Osteoblast (primary cell): ENCODE measurements around the gene PDCL2. TPM values are rescaled to one million over a fixed set of nuclear protein-coding genes. Genes with fewer than 3 reads are reported as not detected.

Experiments used
- DNase-seq: peaks from one replicate; pipeline ENCODE4 v3.0.0; 2011; ENCODE audit warnings: low spot score, mixed read lengths; ENCODE audit not compliant: insufficient read length; ENCODE audit errors: missing footprints
- H2AFZ ChIP-seq: 2 replicates; pipeline ENCODE4 v1.6.0; 2011; ENCODE audit warnings: mild to moderate bottlenecking, low read length
- H3K27ac ChIP-seq: 2 replicates; pipeline ENCODE4 v1.5.1; 2011; ENCODE audit warnings: mild to moderate bottlenecking, low read depth, low read length, moderate library complexity
- H3K27me3 ChIP-seq: 2 replicates; pipeline ENCODE4 v1.6.0; 2012; ENCODE audit warnings: mild to moderate bottlenecking, control low read depth, inconsistent platforms, low read length, moderate library complexity; ENCODE audit not compliant: insufficient read depth
- H3K36me3 ChIP-seq: 2 replicates; pipeline ENCODE4 v1.5.1; 2011; ENCODE audit warnings: mild to moderate bottlenecking, low read length, control low read depth, moderate library complexity; ENCODE audit not compliant: insufficient read depth
- H3K4me1 ChIP-seq: 2 replicates; pipeline ENCODE4 v1.5.1; 2011; ENCODE audit warnings: mild to moderate bottlenecking, low read length, control low read depth, moderate library complexity; ENCODE audit not compliant: insufficient read depth
- H3K4me2 ChIP-seq: 2 replicates; pipeline ENCODE4 v1.6.0; 2011; ENCODE audit warnings: mild to moderate bottlenecking, low read length; ENCODE audit not compliant: insufficient read depth
- H3K4me3 ChIP-seq: fragments of 200-600 bp; sonication (generic); 3 replicates; pipeline ENCODE4 v1.5.1; 2012; ENCODE audit warnings: mild to moderate bottlenecking, low read length, inconsistent platforms; ENCODE audit not compliant: insufficient read depth
- H3K79me2 ChIP-seq: 2 replicates; pipeline ENCODE4 v1.6.0; 2012; ENCODE audit warnings: mild to moderate bottlenecking, low read length, control low read depth, inconsistent platforms; ENCODE audit not compliant: insufficient read depth
- H3K9me3 ChIP-seq: 2 replicates; pipeline ENCODE4 v1.5.1; 2011; ENCODE audit warnings: low read depth, low read length, control low read depth
- H4K20me1 ChIP-seq: 2 replicates; pipeline ENCODE4 v1.6.0; 2012; ENCODE audit warnings: mild to moderate bottlenecking, low read length, control low read depth; ENCODE audit not compliant: insufficient read depth
- total RNA-seq: library from RNA; depleted of rRNA; stranded (reverse); fragments of >200 nt; gene quantifications from 2 replicates; pipeline ENCODE4 v1.2.3, GENCODE V29; 2012
- TF ChIP-seq, protein P1 (sequence below): IDR thresholded peaks from 2 replicates; pipeline ENCODE4 v1.5.1; 2011; ENCODE audit warnings: mild to moderate bottlenecking, low read depth, low read length, moderate library complexity; ENCODE audit errors: extremely low read depth

The PDCL2 gene
- total RNA-seq, 1 donor = not detected

DNA sequence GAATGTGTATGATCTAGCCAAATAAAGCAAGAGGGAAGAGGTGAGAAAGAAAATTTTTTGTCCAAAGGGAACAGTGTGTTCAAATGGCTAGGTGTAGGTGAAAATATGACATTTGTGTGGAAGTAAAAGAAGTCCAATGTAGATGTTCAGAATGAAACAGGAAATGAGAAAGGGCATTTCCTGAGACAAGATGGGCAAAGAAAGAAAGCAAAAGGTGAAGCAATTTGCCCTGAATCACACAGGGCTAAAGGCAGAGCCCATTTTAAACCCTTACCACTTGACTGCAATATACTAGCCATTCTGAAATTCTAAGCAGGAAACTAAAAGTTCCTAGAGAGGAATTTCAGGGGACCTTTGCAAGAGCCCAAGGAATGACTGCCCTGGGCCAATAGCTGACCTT, 81.4 kb downstream of the PDCL2 start:
- H3K27me3 ChIP-seq = no peaks in the 10 kb centered on the region
- no peaks in the 10 kb centered on the region for H3K36me3 ChIP-seq
- H3K9me3 ChIP-seq = no peaks in the 10 kb centered on the region
- H3K4me1 ChIP-seq = peaks cover 11% of the 10 kb centered on the region
- H3K4me2 ChIP-seq = no peak overlapping the region
- no peak for DNase-seq
- no peak overlapping the region for H2AFZ ChIP-seq
- H3K27ac ChIP-seq = no peak overlapping the region
- TF ChIP-seq, protein P1, sequence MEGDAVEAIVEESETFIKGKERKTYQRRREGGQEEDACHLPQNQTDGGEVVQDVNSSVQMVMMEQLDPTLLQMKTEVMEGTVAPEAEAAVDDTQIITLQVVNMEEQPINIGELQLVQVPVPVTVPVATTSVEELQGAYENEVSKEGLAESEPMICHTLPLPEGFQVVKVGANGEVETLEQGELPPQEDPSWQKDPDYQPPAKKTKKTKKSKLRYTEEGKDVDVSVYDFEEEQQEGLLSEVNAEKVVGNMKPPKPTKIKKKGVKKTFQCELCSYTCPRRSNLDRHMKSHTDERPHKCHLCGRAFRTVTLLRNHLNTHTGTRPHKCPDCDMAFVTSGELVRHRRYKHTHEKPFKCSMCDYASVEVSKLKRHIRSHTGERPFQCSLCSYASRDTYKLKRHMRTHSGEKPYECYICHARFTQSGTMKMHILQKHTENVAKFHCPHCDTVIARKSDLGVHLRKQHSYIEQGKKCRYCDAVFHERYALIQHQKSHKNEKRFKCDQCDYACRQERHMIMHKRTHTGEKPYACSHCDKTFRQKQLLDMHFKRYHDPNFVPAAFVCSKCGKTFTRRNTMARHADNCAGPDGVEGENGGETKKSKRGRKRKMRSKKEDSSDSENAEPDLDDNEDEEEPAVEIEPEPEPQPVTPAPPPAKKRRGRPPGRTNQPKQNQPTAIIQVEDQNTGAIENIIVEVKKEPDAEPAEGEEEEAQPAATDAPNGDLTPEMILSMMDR = no peak
- no peak overlapping the region for H3K4me3 ChIP-seq
- H3K79me2 ChIP-seq = peaks cover 39% of the 10 kb centered on the region
- H4K20me1 ChIP-seq = no peaks in the 10 kb centered on the region

DNA sequence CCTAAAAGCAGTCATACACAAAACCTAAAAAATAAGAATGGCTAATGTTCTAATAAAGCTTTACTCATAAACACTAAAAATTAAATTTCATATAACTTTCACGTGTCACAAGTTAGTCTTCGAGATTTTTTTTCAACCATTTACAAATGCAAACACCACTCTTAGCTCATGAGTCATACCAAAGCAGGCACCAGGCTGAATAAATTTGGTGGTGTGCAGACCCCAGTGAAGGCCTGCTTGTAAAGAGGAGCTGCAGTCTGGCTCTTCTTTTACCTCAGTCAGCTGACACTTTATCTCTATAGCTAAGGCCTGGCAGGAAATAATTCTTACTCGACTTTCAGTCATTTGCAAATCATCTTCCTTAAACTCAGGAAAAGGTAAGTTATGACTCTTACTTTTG, 82.8 kb downstream of the PDCL2 start:
- peaks cover 45% of the 10 kb centered on the region for H3K79me2 ChIP-seq
- no peak overlapping the region for H3K4me2 ChIP-seq

DNA sequence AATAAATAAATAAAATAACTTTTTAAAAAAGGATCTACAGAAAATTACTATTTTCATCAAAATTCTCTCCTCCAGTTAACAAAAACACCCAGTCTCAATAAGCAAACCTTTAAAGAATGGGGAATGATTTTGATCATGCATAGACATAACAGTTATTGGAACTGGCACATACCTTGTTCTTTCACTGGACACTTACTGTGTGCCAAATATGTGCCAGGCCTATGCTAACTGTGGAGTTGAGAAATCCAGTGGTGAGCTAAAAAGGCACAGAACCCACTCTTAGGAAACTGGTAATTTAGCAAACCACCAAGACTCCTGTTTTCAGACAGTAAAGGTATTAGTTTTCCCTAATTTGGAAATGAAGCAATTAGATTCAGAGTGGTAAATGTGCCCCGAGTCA, 84.4 kb downstream of the PDCL2 start:
- Histone ChIP-seq H3K27ac (no peak overlapping the region), H3K4me1 (peaks cover 13% of the 10 kb centered on the region), H3K9me3 (no peaks in the 10 kb centered on the region), H3K79me2 (peaks cover 36% of the 10 kb centered on the region), H3K36me3 (no peaks in the 10 kb centered on the region), H3K4me2 (no peak overlapping the region), H3K27me3 (no peaks in the 10 kb centered on the region), H2AFZ (no peak overlapping the region), H3K4me3 (no peak overlapping the region), H4K20me1 (no peaks in the 10 kb centered on the region)
- DNase-seq = no peak
- TF ChIP-seq, protein P1 = no peak

More for the DNA sequence above, 82.8 kb downstream of the PDCL2 start:
- H3K36me3 ChIP-seq = no peaks in the 10 kb centered on the region
- no peaks in the 10 kb centered on the region for H3K27me3 ChIP-seq
- peaks cover 11% of the 10 kb centered on the region for H3K4me1 ChIP-seq
- no peak overlapping the region for H2AFZ ChIP-seq
- no peaks in the 10 kb centered on the region for H3K9me3 ChIP-seq
- no peaks in the 10 kb centered on the region for H4K20me1 ChIP-seq
- TF ChIP-seq, protein P1 = no peak
- no peak overlapping the region for H3K27ac ChIP-seq
- no peak for DNase-seq
- no peak overlapping the region for H3K4me3 ChIP-seq

Other genes starting within 250 kb of the PDCL2 start
- gene SRD5A3, start 246.0 kb downstream of the PDCL2 start, total RNA-seq = 10.6 and 13.0 TPM in 2 replicates
- 151 and 163 TPM in 2 replicates for gene TMEM165, start 196.3 kb downstream of the PDCL2 start, total RNA-seq
- 34.4 and 44.8 TPM in 2 replicates for gene CLOCK, start 45.3 kb downstream of the PDCL2 start, total RNA-seq
- not detected in 2 replicates for gene NMU, start 44.1 kb upstream of the PDCL2 start, total RNA-seq
- not detected in 2 replicates for gene EXOC1L, start 227.5 kb upstream of the PDCL2 start, total RNA-seq